IMR-90 (cell line): Measurements from ENCODE around the gene PAX3. TPM values are rescaled to one million over a fixed set of nuclear protein-coding genes. Genes with fewer than 3 reads are reported as not detected.

Source experiments
- ATAC-seq: fragments of 200-7000 bp; cut with Tn5 transposase; 2 replicates; pipeline ENCODE4 v1.9.1; 2020; ENCODE audit warnings: low read depth, mild to moderate bottlenecking, moderate library complexity
- BruUV-seq: library from RNA; stranded (reverse); fragments of 400-500 nt; replicated peaks from 2 replicates; lab custom pipeline; 2021; lab: Mats Ljungman, UMichigan
- CTCF ChIA-PET: fragments of 300-600 bp; formaldehyde crosslinking; extraction: SDS; loops from one replicate; lab custom pipeline; 2021; ENCODE audit warnings: antibody characterized with exemption; lab: Yijun Ruan, JAX
- POLR2A ChIA-PET: fragments of 300-600 bp; sonication (Branson Sonifier 250); formaldehyde crosslinking; loops from one replicate; lab custom pipeline; 2022; ENCODE audit warnings: antibody characterized with exemption; ENCODE audit not compliant: unreplicated experiment; lab: Charles Lee
- DNase-seq: peaks from one replicate; pipeline ENCODE4 v3.0.0; 2013
- H2AFZ ChIP-seq: replicated peaks from 2 replicates; pipeline ENCODE3; 2013; ENCODE audit warnings: low read length, mild to moderate bottlenecking; ENCODE audit not compliant: poor library complexity
- H2AK5ac ChIP-seq: 2 replicates; pipeline ENCODE4 v1.6.1; 2013; ENCODE audit warnings: low read depth, low read length, inconsistent platforms
- H2AK9ac ChIP-seq: replicated peaks from 2 replicates; pipeline ENCODE3; 2013; ENCODE audit warnings: mild to moderate bottlenecking, low read depth, low read length, moderate library complexity; ENCODE audit not compliant: poor library complexity
- H2BK120ac ChIP-seq: 2 replicates; pipeline ENCODE4 v1.6.1; 2013; ENCODE audit warnings: low read depth, low read length, inconsistent platforms
- H2BK15ac ChIP-seq: 3 replicates; pipeline ENCODE4 v1.6.1; 2013; ENCODE audit warnings: low read depth, low read length, inconsistent platforms
- H2BK20ac ChIP-seq: 2 replicates; pipeline ENCODE4 v1.6.1; 2013; ENCODE audit warnings: low read depth, mild to moderate bottlenecking, inconsistent platforms, low read length, moderate library complexity
- H2BK5ac ChIP-seq: 2 replicates; pipeline ENCODE4 v1.6.1; 2013; ENCODE audit warnings: mild to moderate bottlenecking, low read depth, low read length, inconsistent platforms; ENCODE audit not compliant: poor library complexity, severe bottlenecking
- H3K14ac ChIP-seq: replicated peaks from 2 replicates; pipeline ENCODE4 v1.6.1; 2013; ENCODE audit warnings: low read depth, low read length, inconsistent platforms
- H3K18ac ChIP-seq: 2 replicates; pipeline ENCODE4 v1.6.1; 2013; ENCODE audit warnings: low read depth, low read length, control low read depth
- H3K23ac ChIP-seq: 2 replicates; pipeline ENCODE4 v1.6.1; 2013; ENCODE audit warnings: low read depth, low read length, inconsistent platforms
- H3K27ac ChIP-seq: 2 replicates; pipeline ENCODE4 v1.5.1; 2013; ENCODE audit warnings: mild to moderate bottlenecking, control low read depth, low read length; ENCODE audit not compliant: insufficient read depth
- H3K27me3 ChIP-seq: 2 replicates; pipeline ENCODE4 v1.6.1; 2013; ENCODE audit warnings: low read length; ENCODE audit not compliant: control insufficient read depth, insufficient read depth
- H3K36me3 ChIP-seq: 2 replicates; pipeline ENCODE4 v1.6.1; 2013; ENCODE audit warnings: low read length, mixed read lengths; ENCODE audit not compliant: control insufficient read depth, insufficient read depth
- H3K4ac ChIP-seq: 2 replicates; pipeline ENCODE4 v1.6.1; 2013; ENCODE audit warnings: low read depth, low read length, inconsistent platforms
- H3K4me1 ChIP-seq: 2 replicates; pipeline ENCODE4 v1.6.1; 2013; ENCODE audit warnings: low read length, mixed read lengths; ENCODE audit not compliant: control insufficient read depth, insufficient read depth
- H3K4me2 ChIP-seq: 2 replicates; pipeline ENCODE4 v1.6.1; 2013; ENCODE audit warnings: low read depth, mild to moderate bottlenecking, control low read depth, low read length, moderate library complexity
- H3K4me3 ChIP-seq: 2 replicates; pipeline ENCODE4 v1.5.1; 2013; ENCODE audit warnings: low read depth, mild to moderate bottlenecking, control low read depth, low read length, moderate library complexity; ENCODE audit not compliant: insufficient read depth
- H3K56ac ChIP-seq: 2 replicates; pipeline ENCODE4 v1.6.1; 2013; ENCODE audit warnings: low read length, inconsistent platforms; ENCODE audit not compliant: insufficient read depth; ENCODE audit errors: extremely low read depth
- H3K79me1 ChIP-seq, 2 experiments: 2 replicates each; pipeline ENCODE4 v1.6.1; 2013; ENCODE audit warnings: low read length in 2 of 2, inconsistent platforms in 1 of 2, low read depth in 1 of 2
- H3K9ac ChIP-seq: 2 replicates; pipeline ENCODE4 v1.6.1; 2013; ENCODE audit warnings: low read depth, low read length, control low read depth
- H3K9me1 ChIP-seq: 2 replicates; pipeline ENCODE4 v1.6.1; 2013; ENCODE audit warnings: low read length, inconsistent platforms; ENCODE audit not compliant: insufficient read depth
- H3K9me3 ChIP-seq: 2 replicates; pipeline ENCODE4 v1.6.1; 2013; ENCODE audit warnings: low read length; ENCODE audit not compliant: control insufficient read depth, insufficient read depth
- H4K20me1 ChIP-seq: 2 replicates; pipeline ENCODE4 v1.6.1; 2013; ENCODE audit warnings: low read length, inconsistent platforms; ENCODE audit not compliant: insufficient read depth
- H4K5ac ChIP-seq: 2 replicates; pipeline ENCODE4 v1.6.1; 2013; ENCODE audit warnings: mild to moderate bottlenecking, low read depth, low read length, control low read depth
- H4K8ac ChIP-seq, 2 experiments: 2 replicates each; pipeline ENCODE4 v1.6.1; 2013; ENCODE audit warnings: low read depth in 2 of 2, low read length in 2 of 2, control low read depth in 1 of 2, inconsistent platforms in 1 of 2
- H4K91ac ChIP-seq: 2 replicates; pipeline ENCODE4 v1.6.1; 2013; ENCODE audit warnings: low read depth, low read length, inconsistent platforms; ENCODE audit not compliant: insufficient read depth
- BHLHE40 ChIP-seq: fragments of 150-350 bp; IDR thresholded peaks from 2 replicates; pipeline ENCODE4 v1.6.1; 2016; ENCODE audit warnings: mild to moderate bottlenecking, low read depth, low read length
- CEBPB ChIP-seq: IDR thresholded peaks from 2 replicates; pipeline ENCODE4 v1.6.1; 2012; ENCODE audit warnings: low read depth, low read length, improper control_type of control experiment
- CHD1 ChIP-seq: IDR thresholded peaks from 2 replicates; pipeline ENCODE4 v1.6.1; 2012; ENCODE audit warnings: low read depth, low read length, improper control_type of control experiment
- FOS ChIP-seq: fragments of 150-350 bp; IDR thresholded peaks from 2 replicates; pipeline ENCODE4 v1.6.1; 2016; ENCODE audit warnings: low read depth, low read length
- MAFK ChIP-seq: IDR thresholded peaks from 2 replicates; pipeline ENCODE4 v1.6.1; 2012; ENCODE audit warnings: low read depth, low read length, improper control_type of control experiment
- MAZ ChIP-seq: IDR thresholded peaks from 2 replicates; pipeline ENCODE4 v1.6.1; 2012; ENCODE audit warnings: low read depth, mild to moderate bottlenecking, low read length, improper control_type of control experiment, moderate library complexity, borderline replicate concordance
- MXI1 ChIP-seq: IDR thresholded peaks from 2 replicates; pipeline ENCODE4 v1.6.1; 2012; ENCODE audit warnings: low read depth, mild to moderate bottlenecking, low read length, moderate library complexity, borderline replicate concordance
- RCOR1 ChIP-seq: IDR thresholded peaks from 2 replicates; pipeline ENCODE4 v1.6.1; 2012; ENCODE audit warnings: mild to moderate bottlenecking, low read length, improper control_type of control experiment; ENCODE audit not compliant: insufficient replicate concordance
- RFX5 ChIP-seq: IDR thresholded peaks from 2 replicates; pipeline ENCODE4 v1.8.0; 2012; ENCODE audit warnings: low read depth, mild to moderate bottlenecking, low read length, moderate library complexity
- SMC3 ChIP-seq: fragments of 150-350 bp; IDR thresholded peaks from 2 replicates; pipeline ENCODE4 v1.6.1; 2016; ENCODE audit warnings: low read depth, mild to moderate bottlenecking, antibody characterized with exemption, low read length, moderate library complexity
- WGBS, 2 experiments: methylation state at CpG; one replicate each; pipeline versions ENCODE4 v1.1.5 to v1.1.7; 2013; ENCODE audit warnings: missing lambda C conversion rate in 2 of 2; ENCODE audit not compliant: insufficient read length in 1 of 2; ENCODE audit errors: extremely low coverage in 2 of 2; 5-methylcytosine and 5-hydroxymethylcytosine counted together
- dilution Hi-C: fragments of 300-500 bp; cut with HindIII; formaldehyde crosslinking; loops from one replicate; pipeline ENCODE4 v1.14.3; 2018; ENCODE audit warnings: low sequenced_read_pairs; ENCODE audit not compliant: unreplicated experiment
- in situ Hi-C: fragments of 300-500 bp; cut with MboI; formaldehyde crosslinking; loops from 3 replicates; pipeline ENCODE4 v1.14.3; 2019; ENCODE audit warnings: low sequenced_read_pairs, inconsistent platforms, mixed read lengths
- intact Hi-C: fragments of 100-400 bp; cut with micrococcal nuclease; formaldehyde crosslinking; loops from 2 replicates; pipeline ENCODE4 v1.10.0; 2022
- polyA plus RNA-seq, 3 experiments: library from polyadenylated mRNA; depleted of rRNA; stranded (reverse); fragments of >200 nt; gene quantifications; 2 replicates each; pipeline ENCODE4 v1.2.3, GENCODE V29; 2012; ENCODE audit warnings: low replicate concordance in 1 of 3
- total RNA-seq: library from RNA; depleted of rRNA; stranded (reverse); fragments of >200 nt; gene quantifications from 2 replicates; pipeline ENCODE4 v1.2.3, GENCODE V29; 2012
- TF ChIP-seq, protein P1 (sequence below): fragments of 150-350 bp; IDR thresholded peaks from 2 replicates; pipeline ENCODE4 v1.6.1; 2016; ENCODE audit warnings: low read depth, mild to moderate bottlenecking, low read length, moderate library complexity, borderline replicate concordance

The PAX3 gene
- total and polyA plus RNA-seq, 2 of the 4 experiments (the other 2 are of a cell fraction), result not detected

DNA sequence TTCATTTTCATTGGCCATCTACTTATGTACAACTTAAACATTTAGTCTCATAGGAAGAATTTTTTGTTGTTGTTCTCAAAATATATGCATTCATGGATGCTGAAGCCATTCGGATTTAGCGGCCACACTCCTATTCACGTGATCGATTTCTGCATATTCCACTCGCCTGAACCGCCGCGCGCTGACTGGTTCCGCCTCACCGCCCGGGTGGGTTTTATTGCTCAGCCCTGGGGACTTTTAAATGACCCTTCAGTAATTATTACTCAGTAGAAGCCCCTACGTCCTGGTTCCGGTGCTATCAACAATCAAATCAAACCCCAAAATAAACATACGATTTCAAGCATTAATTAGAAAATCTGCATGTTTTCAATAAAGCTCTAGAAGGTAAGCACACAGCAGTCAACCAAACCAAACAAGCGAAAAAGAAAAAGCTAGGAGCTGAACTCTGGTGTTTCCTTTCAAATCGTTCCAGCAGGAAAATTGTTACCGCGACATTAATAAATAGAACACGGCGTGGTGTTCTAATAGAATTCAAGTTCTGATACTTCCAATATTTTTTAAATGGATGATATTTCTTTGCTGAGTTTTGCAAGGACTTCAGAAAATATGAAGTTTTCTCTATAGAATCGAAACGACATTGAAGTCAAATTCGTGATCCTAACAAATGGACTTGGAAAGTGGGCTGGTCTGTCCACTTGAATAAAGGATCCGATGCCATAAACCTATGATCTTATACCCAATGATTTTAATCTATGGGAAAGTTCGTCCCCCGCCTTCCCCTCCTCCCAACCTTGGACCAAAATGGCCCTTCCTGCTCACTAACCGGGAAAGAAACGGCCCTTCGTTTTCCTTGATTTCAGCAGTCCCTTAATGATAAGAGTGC lies 9.3 kb downstream of the PAX3 start (continued):
- no peak for TF ChIP-seq SMC3

DNA sequence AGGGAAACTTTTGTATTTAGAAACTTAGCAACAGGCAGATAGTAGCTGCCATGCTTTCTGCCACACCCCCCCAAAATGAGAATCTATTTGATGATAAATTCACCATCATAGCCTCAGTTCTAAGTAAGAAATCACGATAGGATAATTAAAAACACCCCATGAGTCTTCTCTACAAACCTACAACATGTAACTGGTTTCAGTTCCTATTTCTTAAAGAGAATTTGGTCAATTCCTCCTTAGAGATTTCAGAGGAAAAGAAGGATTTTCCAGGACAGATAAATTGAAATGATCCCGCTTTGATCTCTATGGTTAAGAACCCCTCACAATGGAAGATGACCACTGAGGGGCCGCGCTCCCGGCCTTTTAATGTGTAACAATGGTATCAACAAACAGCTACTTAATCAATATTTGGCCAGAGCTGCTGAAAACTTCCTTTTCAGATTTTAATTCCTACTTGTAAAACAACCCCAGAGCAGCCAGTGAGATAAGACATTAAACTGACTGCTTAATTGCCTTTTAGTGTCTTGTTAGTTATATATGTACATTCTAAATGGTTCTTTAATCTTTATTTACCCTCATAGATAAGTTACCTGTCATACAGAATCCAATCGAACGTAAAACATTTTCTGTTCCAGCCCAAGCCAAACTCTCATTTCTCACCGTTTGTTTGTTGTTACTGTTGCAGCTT lies 10.1 kb downstream of the PAX3 start:
- in situ Hi-C loops (no loop called here), intact Hi-C loops (no loop called here), dilution Hi-C loops (no loop called here)
- Histone ChIP-seq H3K14ac (no peak overlapping the region), H4K5ac (no peak overlapping the region), H3K56ac (no peak overlapping the region), H2AFZ (no peak overlapping the region), H2BK15ac (no peak overlapping the region), H2BK120ac (no peak overlapping the region), H3K9me3 (peaks cover 2% of the 10 kb centered on the region; the same call in 1 of the 2 replicates), H3K9ac (no peak overlapping the region), H4K20me1 (no peaks in the 10 kb centered on the region), H3K27ac (no peak overlapping the region), H2BK20ac (no peak overlapping the region), H3K9me1 (no peaks in the 10 kb centered on the region), H3K4ac (no peak overlapping the region), H3K4me2 (no peak overlapping the region), H4K91ac (no peak overlapping the region), H4K8ac (no peak overlapping the region), H3K4me3 (no peak overlapping the region), H2AK9ac (no peak overlapping the region), H3K79me1 (no peaks in the 10 kb centered on the region), H3K18ac (no peak overlapping the region), H3K27me3 (peaks cover 53% of the 10 kb centered on the region), H3K36me3 (no peaks in the 10 kb centered on the region), H2BK5ac (no peak overlapping the region), H3K4me1 (no peaks in the 10 kb centered on the region), H3K23ac (no peak overlapping the region), H2AK5ac (no peak overlapping the region)
- WGBS, 2 experiments, result no CpG with 5 or more reads among the region's 8 CpGs
- POLR2A ChIA-PET, result no interaction called here
- CTCF ChIA-PET, result no interaction called here
- ATAC-seq (no peak), DNase-seq (no peak)
- BruUV-seq, result no TSS peak
- TF ChIP-seq RFX5, result no peak
- TF ChIP-seq BHLHE40, result no peak
- TF ChIP-seq MAFK, result no peak
- no peak for TF ChIP-seq CEBPB
- TF ChIP-seq, protein P1, sequence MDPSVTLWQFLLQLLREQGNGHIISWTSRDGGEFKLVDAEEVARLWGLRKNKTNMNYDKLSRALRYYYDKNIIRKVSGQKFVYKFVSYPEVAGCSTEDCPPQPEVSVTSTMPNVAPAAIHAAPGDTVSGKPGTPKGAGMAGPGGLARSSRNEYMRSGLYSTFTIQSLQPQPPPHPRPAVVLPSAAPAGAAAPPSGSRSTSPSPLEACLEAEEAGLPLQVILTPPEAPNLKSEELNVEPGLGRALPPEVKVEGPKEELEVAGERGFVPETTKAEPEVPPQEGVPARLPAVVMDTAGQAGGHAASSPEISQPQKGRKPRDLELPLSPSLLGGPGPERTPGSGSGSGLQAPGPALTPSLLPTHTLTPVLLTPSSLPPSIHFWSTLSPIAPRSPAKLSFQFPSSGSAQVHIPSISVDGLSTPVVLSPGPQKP, result no peak
- no peak for TF ChIP-seq RCOR1
- TF ChIP-seq FOS, result no peak
- no peak for TF ChIP-seq MAZ
- no peak for TF ChIP-seq MXI1
- no peak for TF ChIP-seq SMC3
- TF ChIP-seq CHD1, result no peak
